ENCODE measurements around the gene PDZRN3.
"Not testable (repeated sequence)": the region's sequence is repeated elsewhere in the genome, so short reads cannot be mapped to it uniquely, and the experiment has no call there.

Gene PDZRN3

DNA sequence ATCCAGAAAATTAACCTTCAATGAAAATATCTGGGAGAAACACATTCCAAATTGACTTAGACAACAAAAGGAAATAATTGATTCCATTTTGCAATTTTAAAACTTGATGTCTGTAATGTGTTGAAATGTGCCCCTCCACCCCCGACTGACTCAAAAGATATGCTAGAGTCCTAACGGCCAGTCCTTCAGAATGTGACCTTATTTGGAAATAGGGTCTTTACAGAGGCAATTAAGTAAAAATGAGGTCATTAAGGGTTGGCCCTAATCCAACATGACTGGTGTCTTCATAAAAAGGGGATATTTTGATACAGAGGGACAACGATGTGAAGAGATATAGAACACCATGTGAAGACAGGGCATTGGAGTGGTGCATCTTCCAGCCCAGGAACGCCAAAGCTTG, 153.9 kb downstream of the PDZRN3 start:
- in situ Hi-C loops (cut with HindIII; ENCODE audit: low sequenced_read_pairs), result no loop called here

- in situ Hi-C loops (cut with HindIII; ENCODE audit: low sequenced_read_pairs), result no loop called here
Observed at GRCh38 chr3:73469331-73469730, 155.4 kb downstream of the PDZRN3 start.

- in situ Hi-C loops (cut with HindIII; ENCODE audit: low sequenced_read_pairs), result no loop called here
Observed at GRCh38 chr3:73467211-73467610, 157.5 kb downstream of the PDZRN3 start.

GRCh38 chr3:73465926-73466325, 158.8 kb downstream of the PDZRN3 start:
- in situ Hi-C loops (cut with HindIII; ENCODE audit: low sequenced_read_pairs), result no loop called here

GRCh38 chr3:73464126-73464525, 160.6 kb downstream of the PDZRN3 start:
- in situ Hi-C loops (cut with HindIII; ENCODE audit: low sequenced_read_pairs), result not testable (repeated sequence)

DNA sequence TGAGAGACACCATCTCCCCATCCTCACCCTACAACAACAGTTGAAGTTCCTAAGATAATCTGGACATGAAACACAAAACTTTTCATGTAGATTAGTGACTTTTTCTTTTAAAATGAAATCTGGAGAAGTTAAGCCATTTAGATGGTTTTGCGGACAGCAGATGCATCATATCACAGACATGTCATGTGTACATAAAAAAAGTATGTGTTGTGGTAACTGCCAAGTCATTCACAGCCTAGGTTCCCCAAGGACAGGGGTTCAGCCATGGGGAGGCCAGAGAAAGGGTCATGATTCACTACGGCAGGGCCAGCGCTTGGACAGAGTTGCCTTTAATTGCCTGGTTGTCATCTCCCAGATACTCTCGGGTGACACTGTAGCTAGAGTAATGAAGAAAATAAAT, 163.2 kb downstream of the PDZRN3 start:
- in situ Hi-C loops (cut with HindIII; ENCODE audit: low sequenced_read_pairs), result no loop called here

DNA sequence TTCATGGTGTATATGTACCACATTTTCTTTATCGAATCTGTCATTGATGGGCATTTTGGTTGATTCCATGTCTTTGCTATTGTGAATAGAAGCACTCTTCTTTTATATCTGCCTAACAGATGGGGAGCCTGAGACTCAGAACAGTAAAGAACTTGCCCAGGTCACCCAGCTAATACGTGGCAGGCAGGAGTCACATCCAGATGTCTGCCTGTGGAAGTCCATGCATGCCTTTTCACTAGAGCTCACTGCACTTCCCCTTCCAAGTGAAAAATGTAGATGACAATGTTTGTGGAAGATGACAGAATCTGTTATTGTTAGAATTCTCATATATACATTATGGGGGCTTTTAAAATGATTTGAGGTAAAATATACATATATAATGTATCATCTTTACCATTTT, 165.0 kb downstream of the PDZRN3 start:
- in situ Hi-C loops (cut with HindIII; ENCODE audit: low sequenced_read_pairs), result no loop called here

DNA sequence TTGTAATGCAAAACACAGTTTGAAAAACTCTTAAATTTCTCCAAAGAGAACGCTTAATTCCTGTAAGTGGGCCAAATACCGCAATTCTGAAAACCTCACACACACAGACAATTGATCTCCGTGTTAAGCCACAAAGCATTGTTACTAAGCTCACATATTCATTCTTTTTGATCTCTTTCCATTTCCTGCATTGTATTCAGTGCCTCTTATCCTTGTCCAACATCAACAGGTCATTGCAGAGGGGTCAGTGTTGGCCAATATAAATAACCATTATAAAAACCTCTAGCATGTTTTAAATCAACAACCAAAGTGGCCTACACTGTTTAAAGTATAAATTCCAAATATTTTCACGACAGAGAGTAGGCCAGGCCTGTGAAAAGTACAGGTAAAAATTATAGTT, 171.1 kb downstream of the PDZRN3 start:
- in situ Hi-C loops (cut with HindIII; ENCODE audit: low sequenced_read_pairs), result no loop called here

DNA sequence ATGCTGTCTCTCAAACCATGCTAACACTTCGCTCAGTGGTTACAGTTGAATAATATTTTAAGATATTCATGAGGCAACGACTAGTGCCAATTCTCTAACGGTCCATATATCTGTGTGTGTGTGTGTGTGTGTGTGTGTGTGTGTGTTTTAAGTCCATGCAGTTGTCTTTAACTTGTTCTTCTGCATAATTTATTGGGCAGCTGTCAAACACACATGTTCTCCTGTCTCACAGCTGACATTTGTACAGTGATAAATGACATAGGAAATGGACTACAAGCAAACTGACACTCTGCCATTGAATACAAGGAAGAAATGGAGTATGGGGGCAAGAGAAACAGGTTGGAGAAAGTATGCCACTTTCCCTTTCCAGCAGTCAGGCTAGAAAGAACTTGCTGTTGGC, 172.0 kb downstream of the PDZRN3 start:
- in situ Hi-C loops (cut with HindIII; ENCODE audit: low sequenced_read_pairs), result no loop called here

DNA sequence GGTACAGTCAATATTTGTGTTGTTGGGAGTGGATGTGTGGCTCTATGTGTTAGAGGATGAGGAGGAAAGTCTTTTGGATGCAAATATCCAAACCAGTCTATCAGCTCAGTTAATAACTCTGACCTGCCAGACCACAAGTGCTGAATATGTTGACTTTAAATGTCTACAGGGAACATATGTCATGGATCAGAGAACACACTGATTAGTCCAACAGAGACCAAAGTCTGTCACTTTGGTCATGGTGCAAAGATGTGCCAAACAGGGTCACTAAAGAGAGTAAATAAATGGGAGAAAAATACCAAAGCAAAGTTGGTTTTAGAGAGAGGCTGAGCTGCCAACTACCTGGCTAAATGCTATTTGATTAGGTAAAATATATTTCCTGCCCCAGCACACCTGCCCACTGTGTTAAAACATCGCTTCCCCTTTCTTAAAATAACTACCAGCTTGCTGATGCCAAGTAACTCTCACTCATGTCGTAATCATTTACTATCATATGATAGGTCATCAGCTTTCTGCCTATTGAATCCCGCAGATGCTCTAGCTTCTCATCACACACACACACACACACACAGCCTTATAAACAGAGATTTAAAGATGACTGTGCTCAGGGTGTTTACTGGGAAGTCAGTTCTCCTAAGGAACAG, 173.3 kb downstream of the PDZRN3 start:
- in situ Hi-C loops (cut with HindIII; ENCODE audit: low sequenced_read_pairs), result no loop called here

DNA sequence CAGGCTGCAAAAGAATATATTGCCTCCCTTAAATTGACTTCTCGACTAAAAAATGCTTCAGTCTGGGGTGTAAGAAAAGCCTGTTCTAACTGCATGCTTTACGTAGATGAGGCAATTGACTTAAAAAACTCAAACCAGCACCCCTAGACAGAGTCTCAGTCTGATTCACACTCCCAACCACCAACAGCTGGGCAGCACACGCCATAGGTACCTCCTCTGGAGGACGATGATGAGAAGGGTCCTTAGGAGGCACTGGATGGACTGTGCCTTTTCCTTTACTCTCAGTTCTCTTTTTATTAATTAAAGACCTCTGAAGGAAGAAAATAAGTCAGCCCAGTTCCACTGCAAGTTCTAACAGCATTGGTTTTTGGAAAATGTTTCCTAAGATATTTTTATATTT, 175.0 kb downstream of the PDZRN3 start:
- in situ Hi-C loops (cut with HindIII; ENCODE audit: low sequenced_read_pairs), result no loop called here

- in situ Hi-C loops (cut with HindIII; ENCODE audit: low sequenced_read_pairs), result no loop called here
Observed at GRCh38 chr3:73448761-73449301, 175.9 kb downstream of the PDZRN3 start.

DNA sequence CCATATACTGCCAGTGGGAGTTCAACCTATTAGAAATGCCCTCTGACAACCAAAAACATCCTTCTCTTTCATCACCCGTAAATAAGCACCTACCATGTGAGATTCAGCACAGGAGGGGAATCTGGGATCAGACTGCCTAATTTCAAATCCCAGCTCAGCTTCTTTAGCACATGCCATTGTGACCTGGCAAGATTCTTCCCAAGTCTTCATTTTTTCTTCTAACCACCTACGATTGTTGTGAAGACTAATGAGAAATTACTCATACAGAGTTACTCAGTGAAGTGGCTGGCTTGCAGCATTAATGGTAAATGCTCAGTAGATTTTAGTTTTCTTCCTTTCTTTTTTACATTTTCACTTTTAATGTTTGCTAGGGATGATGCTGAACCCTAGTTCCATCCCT, 176.7 kb downstream of the PDZRN3 start:
- in situ Hi-C loops (cut with HindIII; ENCODE audit: low sequenced_read_pairs), result no loop called here

GRCh38 chr3:73447111-73447510, 177.6 kb downstream of the PDZRN3 start:
- in situ Hi-C loops (cut with HindIII; ENCODE audit: low sequenced_read_pairs), result no loop called here

- in situ Hi-C loops (cut with HindIII; ENCODE audit: low sequenced_read_pairs), result no loop called here
Observed at GRCh38 chr3:73446467-73447110, 178.2 kb downstream of the PDZRN3 start.

GRCh38 chr3:73442886-73443285, 181.9 kb downstream of the PDZRN3 start:
- in situ Hi-C loops (cut with HindIII; ENCODE audit: low sequenced_read_pairs), result no loop called here

GRCh38 chr3:73442152-73442551, 182.6 kb downstream of the PDZRN3 start:
- in situ Hi-C loops (cut with HindIII; ENCODE audit: low sequenced_read_pairs), result no loop called here

GRCh38 chr3:73437828-73438227, 186.9 kb downstream of the PDZRN3 start:
- in situ Hi-C loops (cut with HindIII; ENCODE audit: low sequenced_read_pairs), result no loop called here

- in situ Hi-C loops (cut with HindIII; ENCODE audit: low sequenced_read_pairs), result no loop called here
Observed at GRCh38 chr3:73435055-73435454, 189.7 kb downstream of the PDZRN3 start.

GRCh38 chr3:73433687-73434086, 191.1 kb downstream of the PDZRN3 start:
- in situ Hi-C loops (cut with HindIII; ENCODE audit: low sequenced_read_pairs), result no loop called here

- in situ Hi-C loops (cut with HindIII; ENCODE audit: low sequenced_read_pairs), result no loop called here
Observed at GRCh38 chr3:73433079-73433478, 191.7 kb downstream of the PDZRN3 start.

- in situ Hi-C loops (cut with HindIII; ENCODE audit: low sequenced_read_pairs), result no loop called here
Observed at GRCh38 chr3:73432706-73433032, 192.1 kb downstream of the PDZRN3 start.
